CD4-positive, alpha-beta T cell treated with Interleukin-21 for 1 hour (primary cell): ENCODE results near the gene GPR149.

Experiments
- DNase-seq: peaks from one replicate; pipeline ENCODE4 v3.0.0-alpha.2; 2020

GPR149 gene

DNA sequence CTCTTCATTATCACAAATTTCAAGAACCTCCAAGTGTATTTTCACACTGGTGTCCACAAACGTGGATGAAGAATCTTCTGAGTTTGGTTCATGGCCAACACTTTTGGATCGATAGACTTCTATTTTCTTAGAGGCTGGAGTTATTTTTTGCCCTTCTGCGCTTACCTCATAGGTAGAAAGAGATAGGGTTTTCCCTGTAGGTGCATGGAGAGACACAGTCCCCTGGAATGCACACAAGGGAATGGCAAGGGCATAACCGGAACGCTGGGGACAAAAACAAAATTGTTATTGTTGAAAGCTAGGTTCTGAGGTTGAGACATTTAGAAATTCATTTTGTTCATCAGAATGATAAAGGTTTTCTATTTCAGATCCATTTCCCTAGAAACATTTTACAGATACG, 92.0 kb downstream of the GPR149 start:
- no peak for DNase-seq

DNA sequence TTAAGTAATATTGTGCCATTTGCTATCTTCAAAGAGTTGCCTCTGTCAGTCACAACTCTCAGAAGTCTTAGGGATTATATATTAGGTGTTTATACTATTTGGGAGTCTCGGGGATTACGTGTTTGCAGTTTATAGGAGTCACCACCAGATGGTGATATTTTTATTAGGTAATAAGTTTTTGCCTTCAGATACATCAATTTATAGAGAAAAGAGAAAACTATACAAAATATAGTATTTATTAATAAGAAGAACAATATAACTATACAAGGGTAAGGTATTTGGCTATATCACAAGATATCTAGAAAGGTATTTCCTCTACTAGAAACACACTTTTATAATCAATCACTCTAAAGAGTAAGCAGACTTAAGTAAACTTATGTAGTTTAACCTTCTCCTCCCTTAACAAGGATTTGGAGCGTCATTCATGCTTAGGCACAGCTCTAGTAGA, 95.0 kb downstream of the GPR149 start:
- peak; percentile 40 for DNase-seq

DNA sequence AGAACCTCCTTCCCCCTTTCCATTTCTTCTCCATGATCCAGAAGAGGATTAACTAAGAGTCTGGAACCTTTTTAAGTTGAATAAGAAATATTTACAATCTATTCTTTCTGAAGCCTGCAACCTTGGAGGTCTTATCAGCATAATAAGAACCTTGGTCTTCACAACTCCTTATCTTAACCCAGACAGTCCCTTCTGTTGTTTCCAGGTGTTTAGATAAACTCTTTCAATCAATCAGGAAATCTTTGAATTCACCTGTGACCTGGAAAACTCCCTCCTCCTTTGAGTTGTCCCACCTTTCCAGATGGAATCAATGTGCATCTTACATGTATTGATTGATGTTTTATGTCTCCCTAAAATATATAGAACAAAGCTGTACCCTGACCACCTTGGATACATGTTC, 102.1 kb downstream of the GPR149 start:
- no peak for DNase-seq

DNA sequence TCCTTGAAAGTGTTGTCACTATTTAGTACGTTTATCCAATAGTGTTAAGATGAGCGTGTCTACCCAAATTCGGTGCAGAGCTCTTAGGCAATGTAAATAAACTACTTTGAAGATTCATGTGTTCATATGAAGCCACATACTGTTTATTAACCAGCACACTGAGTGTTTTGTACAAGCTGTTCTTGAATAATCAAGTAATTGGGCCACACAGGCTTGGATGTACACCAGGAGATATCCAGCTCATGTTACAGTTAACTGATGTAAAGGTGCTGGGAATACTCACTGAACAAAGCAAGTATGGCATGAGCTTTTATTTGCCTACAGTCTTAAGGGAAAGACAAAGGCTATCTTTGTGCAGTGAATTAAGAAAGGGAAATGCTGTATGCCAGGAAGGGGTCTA, 105.1 kb downstream of the GPR149 start:
- DNase-seq = no peak

DNA sequence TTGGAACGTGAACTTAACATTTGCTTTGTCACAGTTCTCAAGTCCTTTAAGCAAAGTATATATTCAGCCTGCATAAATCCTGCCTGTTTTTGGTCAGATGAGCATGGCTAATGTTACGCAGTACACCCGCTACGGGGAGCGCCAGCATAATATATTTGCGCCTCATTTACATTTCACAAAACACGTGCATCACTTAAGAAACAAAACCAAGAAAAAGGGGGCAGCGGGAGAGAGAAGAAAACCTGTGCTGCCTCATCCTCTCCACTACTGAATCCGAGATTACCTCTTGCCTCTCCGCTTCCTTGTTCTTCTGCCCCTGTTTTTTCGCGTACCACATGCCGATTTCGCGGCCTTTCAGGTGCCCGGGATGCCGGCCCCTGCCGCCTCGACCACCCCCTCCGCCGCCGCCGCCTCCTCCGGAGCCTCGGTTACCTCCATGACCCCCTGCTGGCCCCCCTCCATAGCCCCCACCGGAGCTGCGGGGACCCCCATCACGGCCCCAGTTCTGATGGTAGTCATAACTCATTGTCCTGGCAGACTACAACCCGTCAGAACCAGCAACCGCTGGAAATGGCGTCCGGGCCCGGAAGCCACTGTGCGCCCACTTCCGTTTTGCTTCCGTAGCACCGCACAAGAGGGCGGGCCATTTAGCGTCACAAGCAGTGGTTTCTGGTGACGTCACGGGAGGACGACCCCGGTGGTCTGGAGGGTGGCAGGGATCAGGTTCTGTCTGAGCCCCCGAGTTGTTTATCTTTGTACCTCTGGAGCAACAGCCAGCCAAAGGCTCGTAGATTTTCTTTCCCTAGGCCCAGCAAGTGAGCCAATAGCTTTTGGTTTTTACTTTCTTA, 105.9 kb downstream of the GPR149 start, which contains the start of gene DHX36:
TSS of gene DHX36 (minus strand) at position 597 of the 848 bp plus-strand sequence. CDS start at position 526, 71 bp downstream.
- peak; percentile 92 for DNase-seq

DNA sequence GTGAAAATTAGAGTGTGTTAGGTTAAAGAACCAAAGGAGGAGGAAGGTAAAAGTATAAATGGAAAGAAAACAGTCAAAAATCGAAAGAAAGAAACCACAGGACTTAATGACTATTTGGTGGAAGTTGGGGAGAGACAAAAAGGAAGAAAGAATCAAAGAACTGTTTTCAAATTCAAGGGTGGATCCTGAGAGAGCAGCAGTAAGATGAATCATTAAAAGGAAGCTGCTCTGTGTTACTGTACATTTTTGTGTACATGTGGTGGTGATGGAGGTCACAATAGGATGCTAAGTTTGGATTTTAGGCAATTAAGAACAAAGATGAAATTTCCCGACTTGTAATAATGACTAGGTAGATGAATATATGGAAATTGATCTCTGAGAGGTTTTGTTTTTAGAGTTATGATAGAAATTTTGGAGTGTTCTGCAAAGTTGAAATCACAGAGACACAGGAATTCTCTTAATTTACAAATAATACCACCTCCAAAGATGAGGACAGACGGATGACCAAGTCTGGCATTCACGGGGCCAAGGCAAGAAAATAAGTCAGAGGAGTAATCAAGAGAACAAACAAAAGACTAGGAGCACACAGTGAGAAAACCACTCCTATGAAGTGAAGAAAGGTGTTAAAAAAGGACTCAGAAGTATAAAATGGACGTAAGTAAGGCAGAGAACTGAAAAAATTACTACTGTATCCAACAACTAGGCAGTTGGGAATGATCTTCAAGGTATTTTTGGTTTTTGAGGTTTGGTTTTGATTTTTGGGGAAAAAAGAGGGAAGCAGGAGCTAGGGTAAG, 112.8 kb downstream of the GPR149 start:
- DNase-seq = no peak

DNA sequence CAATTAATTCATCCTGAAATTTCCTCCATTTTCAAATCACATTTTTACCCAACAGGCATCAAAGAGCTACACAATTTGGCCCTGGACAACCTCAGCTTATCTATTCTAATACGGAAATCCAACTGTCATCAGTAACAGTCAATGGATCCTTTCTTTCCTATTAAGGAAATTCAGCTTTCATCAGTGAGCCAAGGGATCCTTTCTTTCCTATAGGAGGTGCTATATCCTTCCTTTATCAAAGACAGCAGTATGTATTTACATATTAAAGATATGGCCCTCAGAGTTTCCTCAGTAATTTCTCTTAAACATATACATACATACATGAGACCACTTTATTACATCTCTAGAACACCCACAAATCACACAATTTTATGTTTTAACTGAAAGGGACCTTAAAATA, 115.8 kb downstream of the GPR149 start:
- DNase-seq = no peak

DNA sequence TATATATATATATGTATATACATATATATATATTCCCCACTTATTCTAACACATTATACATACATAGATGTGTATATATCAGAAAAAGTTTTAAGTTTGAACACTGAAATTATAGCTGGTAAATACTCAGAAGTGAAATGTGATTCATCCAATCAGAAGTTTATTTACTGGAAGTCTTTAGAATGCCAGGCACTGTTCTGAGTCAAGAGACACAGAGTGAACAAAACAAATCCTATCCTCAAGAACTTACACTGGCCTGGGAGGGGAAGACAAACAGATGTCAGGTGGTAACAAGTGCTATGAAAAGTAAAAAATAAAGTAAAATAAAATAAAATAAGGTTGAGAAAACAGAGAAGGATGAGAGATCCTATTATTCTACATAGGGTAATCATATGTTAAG, 119.2 kb downstream of the GPR149 start:
- no peak for DNase-seq

DNA sequence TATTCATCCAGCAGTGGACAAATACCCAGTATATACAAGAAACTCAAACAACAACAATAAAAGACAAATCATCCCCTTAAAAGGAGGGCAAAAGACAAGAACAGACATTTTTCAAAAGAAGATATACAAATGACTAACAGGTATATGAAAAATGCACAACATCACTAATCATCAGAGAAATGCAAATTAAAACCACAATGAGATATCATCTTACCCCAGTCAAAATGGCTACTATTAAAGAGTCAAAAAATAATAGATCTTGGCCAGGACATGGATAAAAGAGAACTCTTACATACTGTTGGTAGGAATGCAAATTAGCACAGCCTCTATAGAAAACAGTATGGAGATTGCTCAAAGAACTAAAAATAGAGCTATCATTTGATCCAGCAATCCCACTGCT, 122.6 kb downstream of the GPR149 start:
- DNase-seq = no peak

DNA sequence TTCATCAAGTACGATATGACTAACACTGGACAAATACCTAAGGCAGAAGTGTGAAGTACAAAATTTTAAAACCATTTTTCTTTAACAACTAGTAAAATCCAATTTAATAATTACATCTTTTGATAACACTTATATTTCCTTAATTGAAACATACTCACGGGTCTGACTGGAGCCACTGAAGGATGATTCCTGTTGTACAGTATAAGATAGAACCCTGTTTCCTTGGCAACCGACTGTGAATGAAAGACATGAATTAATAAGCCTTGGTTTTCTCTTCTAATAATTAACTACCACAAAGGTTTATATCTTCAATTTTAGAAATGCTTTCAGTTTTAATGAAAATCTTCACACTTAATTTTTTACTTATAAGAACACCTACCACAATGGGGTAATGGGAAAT, 125.1 kb downstream of the GPR149 start:
- no peak for DNase-seq

DNA sequence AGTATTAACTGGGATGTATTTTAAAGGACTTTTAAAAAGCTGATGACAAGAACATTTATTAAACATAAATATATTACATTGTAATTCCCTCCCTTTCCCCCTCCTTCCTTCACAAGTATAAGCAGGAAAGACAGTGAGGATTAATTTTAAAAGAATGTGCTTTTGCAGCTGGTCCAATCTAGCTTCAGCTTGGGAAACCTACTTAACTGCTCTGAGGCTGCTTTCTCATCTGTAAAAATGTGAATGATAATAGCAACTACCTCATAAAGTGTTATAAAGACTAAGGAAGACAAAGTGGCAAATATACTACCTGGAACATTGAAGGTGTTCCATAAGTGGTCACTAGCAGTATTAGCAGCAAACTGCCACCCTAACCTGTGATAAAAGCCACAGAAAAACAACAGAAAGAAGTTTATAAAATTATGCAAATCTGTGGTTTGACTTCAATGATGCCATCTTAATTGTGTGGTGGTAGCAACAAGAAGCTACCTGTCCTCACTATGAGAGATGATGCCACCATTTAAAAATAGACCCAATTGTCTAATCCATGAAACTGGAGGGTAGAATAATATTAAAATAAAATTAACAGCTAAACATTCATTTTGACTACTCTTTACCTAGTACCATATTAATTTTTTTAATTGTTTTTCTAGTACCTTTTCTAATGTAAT, 125.7 kb downstream of the GPR149 start:
- no peak for DNase-seq

DNA sequence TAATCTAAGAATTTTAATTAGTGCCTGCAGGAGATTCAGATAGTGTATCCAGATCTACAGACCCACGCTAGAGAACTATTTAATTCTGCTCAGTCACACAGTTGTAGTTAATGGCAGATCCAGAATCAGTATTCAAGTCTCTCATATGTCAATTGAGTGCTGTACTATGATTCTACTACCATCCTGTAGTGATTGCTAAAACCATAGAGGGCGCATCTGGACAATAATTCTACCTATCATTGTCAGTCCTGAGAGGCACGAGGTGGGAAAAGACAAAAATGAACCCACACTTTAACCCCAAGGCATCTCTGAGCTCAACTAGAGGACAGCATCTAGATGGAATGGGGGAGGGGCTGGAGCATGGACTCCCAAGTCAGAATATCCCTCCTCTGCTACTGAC, 128.4 kb downstream of the GPR149 start:
- DNase-seq = no peak

DNA sequence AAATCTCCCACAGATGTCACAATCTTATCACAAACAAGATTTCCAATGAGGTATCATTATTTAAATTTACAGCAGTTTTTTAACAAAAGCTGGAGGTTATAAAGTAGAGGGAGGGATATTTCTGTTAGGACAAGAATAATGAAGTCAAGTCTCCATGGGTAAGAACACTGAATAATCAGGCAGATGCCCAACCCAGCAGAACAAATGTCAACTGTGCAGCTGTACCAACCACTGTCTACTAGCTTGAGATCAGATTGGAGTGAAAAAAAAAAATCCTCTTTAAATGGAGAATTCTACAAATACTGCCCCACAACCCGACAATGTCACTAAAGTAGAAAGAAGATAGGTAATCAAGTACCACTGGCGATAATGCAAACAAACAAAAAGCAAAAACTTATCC, 136.0 kb downstream of the GPR149 start:
- DNase-seq = no peak

DNA sequence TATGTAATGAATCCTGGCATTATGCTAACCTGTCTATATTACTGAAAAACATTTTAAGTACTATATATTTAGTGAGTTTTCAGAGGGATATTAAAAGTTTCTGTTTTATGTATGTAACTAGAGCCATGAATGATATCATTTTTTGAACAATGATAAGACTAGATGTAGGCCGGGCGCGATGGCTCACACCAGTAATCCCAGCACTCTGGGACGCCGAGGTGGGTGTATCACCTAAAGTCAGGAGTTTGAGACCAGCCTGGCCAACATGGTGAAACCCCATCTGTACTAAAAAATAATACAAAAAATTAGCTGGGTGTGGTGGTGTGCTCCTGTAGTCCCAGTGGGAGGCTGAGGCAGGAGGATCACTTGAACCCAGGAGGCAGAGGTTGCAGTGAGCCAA, 139.8 kb downstream of the GPR149 start:
- DNase-seq = no peak
